Cardiac muscle cell (in vitro differentiated cells and primary cell): ENCODE results near the gene FAM177B. TPM values are rescaled to one million over a fixed set of nuclear protein-coding genes. Genes with fewer than 3 reads are reported as not detected.

Source experiments
- DNase-seq, 2 donors: peaks; one replicate each; pipeline versions ENCODE4 v3.0.0 to v3.0.0-alpha.2; 2010 to 2017; ENCODE audit warnings: low read depth in 1 of 2, low spot score in 1 of 2
- H3K27ac ChIP-seq: fragments of 200-600 bp; sonication (generic); 2 replicates; pipeline ENCODE4 v1.5.1; 2016
- H3K27me3 ChIP-seq: fragments of 200-600 bp; sonication (generic); 2 replicates; pipeline ENCODE4 v1.6.0; 2016; ENCODE audit warnings: control low read depth
- H3K36me3 ChIP-seq: fragments of 200-600 bp; sonication (generic); 2 replicates; pipeline ENCODE4 v1.5.1; 2016; ENCODE audit warnings: control low read depth
- H3K4me1 ChIP-seq: fragments of 200-600 bp; sonication (generic); 2 replicates; pipeline ENCODE4 v1.8.1; 2017; ENCODE audit warnings: low read depth, mild to moderate bottlenecking, mixed run types
- H3K4me3 ChIP-seq: fragments of 200-600 bp; sonication (generic); 2 replicates; pipeline ENCODE4 v1.5.1; 2016; ENCODE audit warnings: mild to moderate bottlenecking
- H3K9me3 ChIP-seq: fragments of 200-600 bp; sonication (generic); 2 replicates; pipeline ENCODE4 v1.5.1; 2017; ENCODE audit warnings: low read depth, mild to moderate bottlenecking, control low read depth
- CTCF ChIP-seq: IDR thresholded peaks from 2 replicates; pipeline ENCODE4 v1.5.1; 2012; ENCODE audit warnings: low read depth, mild to moderate bottlenecking, low read length
- polyA plus RNA-seq: library from polyadenylated mRNA; unstranded; fragments of >200 nt; fragmentation: Nextera tagmentation; extraction: Ambion mirVana; gene quantifications from 2 replicates; pipeline ENCODE4 v1.2.1, GENCODE V29; 2016
- total RNA-seq: library from RNA; depleted of rRNA; stranded (reverse); fragments of >200 nt; gene quantifications from 2 replicates; pipeline ENCODE4 v1.2.3, GENCODE V29; 2016

FAM177B gene
- total and polyA plus RNA-seq, 2 experiments from 2014 or later, result not detected

- no peak overlapping the region for H3K4me3 ChIP-seq
- H3K36me3 ChIP-seq, result no peaks in the 10 kb centered on the region
- H3K4me1 ChIP-seq, result no peaks in the 10 kb centered on the region
- H3K27ac ChIP-seq, result no peak overlapping the region
- H3K27me3 ChIP-seq, result no peaks in the 10 kb centered on the region
- no peak for TF ChIP-seq CTCF
- no peak for DNase-seq
- H3K9me3 ChIP-seq, result no peaks in the 10 kb centered on the region
These were observed 47.4 kb downstream of the FAM177B start for GRCh38 chr1:222784371-222784770.

DNA sequence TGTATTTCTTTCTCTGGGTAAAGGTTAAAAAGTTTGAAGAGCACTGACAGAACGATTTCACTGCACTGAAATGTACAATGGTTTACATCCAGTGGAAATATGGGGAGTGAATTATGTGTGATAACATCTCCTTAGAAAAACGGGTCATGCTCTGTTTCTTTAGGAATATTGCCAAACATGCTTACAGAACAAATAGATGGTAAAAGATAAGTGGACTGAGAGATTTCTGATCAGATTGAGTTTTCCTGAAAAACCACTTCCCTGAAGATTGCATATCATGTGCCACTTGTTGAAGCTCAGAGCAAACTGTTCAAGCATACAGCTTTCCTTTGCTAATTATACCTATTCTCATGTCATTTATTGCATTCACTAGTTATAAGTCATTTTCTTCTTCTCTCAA lies 47.9 kb downstream of the FAM177B start:
- no peak for TF ChIP-seq CTCF
- no peaks in the 10 kb centered on the region for H3K27me3 ChIP-seq
- no peak overlapping the region for H3K4me3 ChIP-seq
- H3K9me3 ChIP-seq, result no peaks in the 10 kb centered on the region
- H3K36me3 ChIP-seq, result no peaks in the 10 kb centered on the region
- no peak overlapping the region for H3K27ac ChIP-seq
- H3K4me1 ChIP-seq, result no peaks in the 10 kb centered on the region
- DNase-seq, result no peak

DNA sequence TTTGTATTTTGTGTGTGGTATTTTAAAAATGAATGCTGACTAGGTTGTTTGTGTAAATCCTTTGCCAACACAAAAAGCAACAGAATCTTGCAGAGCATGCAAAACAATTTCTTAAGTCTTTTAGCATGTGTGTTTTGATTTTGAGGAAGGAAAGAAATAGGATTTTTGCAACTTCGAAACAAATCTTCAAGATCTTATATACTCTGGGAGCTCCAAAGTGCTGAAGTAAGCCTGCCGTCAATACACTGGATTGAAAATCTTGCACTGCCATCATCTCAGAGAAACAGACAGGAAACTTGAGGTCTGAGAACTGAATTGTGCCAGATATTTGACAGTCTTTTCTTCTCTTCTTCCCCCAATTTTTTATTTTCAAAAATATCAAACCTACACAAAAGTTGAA lies 48.5 kb downstream of the FAM177B start:
- TF ChIP-seq CTCF, result no peak
- Histone ChIP-seq H3K4me1 (no peaks in the 10 kb centered on the region), H3K27ac (no peak overlapping the region), H3K9me3 (no peaks in the 10 kb centered on the region), H3K36me3 (no peaks in the 10 kb centered on the region), H3K27me3 (no peaks in the 10 kb centered on the region), H3K4me3 (no peak overlapping the region)
- DNase-seq, result no peak

- Histone ChIP-seq H3K27me3 (no peaks in the 10 kb centered on the region), H3K4me3 (no peak overlapping the region), H3K27ac (no peak overlapping the region), H3K36me3 (no peaks in the 10 kb centered on the region), H3K4me1 (no peaks in the 10 kb centered on the region), H3K9me3 (no peaks in the 10 kb centered on the region)
- peak in 1 of 2 donors; percentile 59 for DNase-seq
- no peak for TF ChIP-seq CTCF
These were observed 49.1 kb downstream of the FAM177B start for GRCh38 chr1:222786121-222786520.

DNA sequence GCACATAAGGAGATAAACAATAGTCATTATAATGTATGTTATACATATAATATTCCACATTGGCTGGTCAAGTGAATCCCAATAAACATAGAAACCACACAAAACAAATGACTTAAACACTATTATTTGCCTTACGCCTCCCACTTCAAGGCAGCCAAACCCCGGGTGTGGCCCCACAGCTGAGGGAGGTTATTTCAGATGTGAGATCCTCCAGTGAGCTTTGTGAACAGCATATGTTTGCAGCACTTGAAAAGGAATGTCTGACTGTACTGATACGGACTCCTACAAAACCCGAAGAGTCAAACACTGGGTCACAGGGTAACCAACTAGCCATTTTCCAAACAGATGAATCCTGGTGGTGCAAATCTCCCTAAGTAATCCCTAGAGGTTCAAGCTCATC lies 50.7 kb downstream of the FAM177B start:
- no peak overlapping the region for H3K27ac ChIP-seq
- no peaks in the 10 kb centered on the region for H3K36me3 ChIP-seq
- no peak for TF ChIP-seq CTCF
- H3K27me3 ChIP-seq, result no peaks in the 10 kb centered on the region
- no peak overlapping the region for H3K4me3 ChIP-seq
- no peaks in the 10 kb centered on the region for H3K9me3 ChIP-seq
- DNase-seq, result peak in 1 of 2 donors; percentile 27
- H3K4me1 ChIP-seq, result no peaks in the 10 kb centered on the region
